SH-SY5Y (cell line): ENCODE results near the gene ADARB2.

Experiments used
- GATA2 ChIP-seq: IDR thresholded peaks from 2 replicates; pipeline ENCODE4 v1.6.1; 2011; ENCODE audit warnings: mild to moderate bottlenecking, low read depth, low read length
- GATA3 ChIP-seq: IDR thresholded peaks from 2 replicates; pipeline ENCODE4 v1.6.1; 2011; ENCODE audit warnings: low read depth, mild to moderate bottlenecking, low read length, moderate library complexity

- no peak for TF ChIP-seq GATA3
- no peak for TF ChIP-seq GATA2
Observed at GRCh38 chr10:1266033-1266802, 471.1 kb downstream of the ADARB2 start.
